H9 (cell line): Measurements from ENCODE around the gene BAIAP2. TPM values are rescaled to one million over a fixed set of nuclear protein-coding genes. Genes with fewer than 3 reads are reported as not detected.

Experiments
- DNase-seq: peaks from one replicate; pipeline ENCODE4 v3.0.0-alpha.2; 2017
- H2AFZ ChIP-seq: one replicate; pipeline ENCODE4 v1.6.1; 2013; ENCODE audit warnings: mild to moderate bottlenecking, low read length, control low read depth, moderate library complexity
- H2AK5ac ChIP-seq: 2 replicates; pipeline ENCODE4 v1.6.1; 2013; ENCODE audit warnings: low read length, control low read depth, mixed read lengths; ENCODE audit not compliant: insufficient read length
- H2BK120ac ChIP-seq: one replicate; pipeline ENCODE4 v1.6.1; 2013; ENCODE audit warnings: low read depth, mild to moderate bottlenecking, low read length, control low read depth, inconsistent platforms; ENCODE audit not compliant: poor library complexity, severe bottlenecking
- H2BK12ac ChIP-seq: 2 replicates; pipeline ENCODE4 v1.6.1; 2013; ENCODE audit warnings: low read length, control low read depth, mixed read lengths, low read depth; ENCODE audit not compliant: insufficient read length
- H2BK15ac ChIP-seq: 2 replicates; pipeline ENCODE4 v1.6.1; 2013; ENCODE audit warnings: low read depth, low read length, control low read depth
- H2BK20ac ChIP-seq: one replicate; pipeline ENCODE4 v1.6.1; 2013; ENCODE audit warnings: low read depth, mild to moderate bottlenecking, low read length, control low read depth, inconsistent platforms; ENCODE audit not compliant: poor library complexity, severe bottlenecking
- H2BK5ac ChIP-seq: 2 replicates; pipeline ENCODE4 v1.6.1; 2013; ENCODE audit warnings: low read length, control low read depth, mixed read lengths; ENCODE audit not compliant: insufficient read length
- H3K14ac ChIP-seq: 2 replicates; pipeline ENCODE4 v1.6.1; 2013; ENCODE audit warnings: low read length, control low read depth; ENCODE audit not compliant: insufficient read depth
- H3K18ac ChIP-seq: 2 replicates; pipeline ENCODE4 v1.6.1; 2013; ENCODE audit warnings: low read depth, mild to moderate bottlenecking, mixed read lengths, low read length, control low read depth; ENCODE audit not compliant: insufficient read length
- H3K23ac ChIP-seq: 2 replicates; pipeline ENCODE4 v1.6.1; 2013; ENCODE audit warnings: low read length, control low read depth, mixed read lengths, low read depth; ENCODE audit not compliant: insufficient read length
- H3K23me2 ChIP-seq: 2 replicates; pipeline ENCODE4 v1.6.1; 2013; ENCODE audit warnings: low read depth, mild to moderate bottlenecking, mixed read lengths, low read length, control low read depth; ENCODE audit not compliant: insufficient read length, poor library complexity, severe bottlenecking
- H3K27ac ChIP-seq: 2 replicates; pipeline ENCODE4 v1.5.1; 2013; ENCODE audit warnings: low read length, control low read depth, mixed read lengths, low read depth; ENCODE audit not compliant: insufficient read length
- H3K27me3 ChIP-seq: 2 replicates; pipeline ENCODE4 v1.6.1; 2013; ENCODE audit warnings: low read length, control low read depth, inconsistent platforms; ENCODE audit not compliant: insufficient read depth
- H3K4ac ChIP-seq: 2 replicates; pipeline ENCODE4 v1.6.1; 2013; ENCODE audit warnings: low read depth, mild to moderate bottlenecking, control low read depth, inconsistent platforms, low read length, moderate library complexity
- H3K4me1 ChIP-seq: 2 replicates; pipeline ENCODE4 v1.6.1; 2013; ENCODE audit warnings: low read length, control low read depth, inconsistent platforms; ENCODE audit not compliant: insufficient read depth
- H3K4me2 ChIP-seq: 2 replicates; pipeline ENCODE4 v1.6.1; 2013; ENCODE audit warnings: low read length, control low read depth, mixed read lengths; ENCODE audit not compliant: insufficient read length, insufficient read depth
- H3K56ac ChIP-seq: 2 replicates; pipeline ENCODE4 v1.6.1; 2013; ENCODE audit warnings: low read depth, mild to moderate bottlenecking, mixed read lengths, low read length, control low read depth; ENCODE audit not compliant: insufficient read length
- H3K79me1 ChIP-seq: 2 replicates; pipeline ENCODE4 v1.6.1; 2013; ENCODE audit warnings: low read depth, mild to moderate bottlenecking, moderate library complexity, low read length, control low read depth, inconsistent platforms; ENCODE audit not compliant: insufficient read depth, poor library complexity, severe bottlenecking
- H3K79me2 ChIP-seq: 2 replicates; pipeline ENCODE4 v1.6.1; 2013; ENCODE audit warnings: low read length, control low read depth, inconsistent platforms; ENCODE audit not compliant: insufficient read depth
- H3K9ac ChIP-seq: 2 replicates; pipeline ENCODE4 v1.6.1; 2013; ENCODE audit warnings: low read length, control low read depth, mixed read lengths; ENCODE audit not compliant: insufficient read length; ENCODE audit errors: extremely low read depth
- H3K9me3 ChIP-seq: one replicate; pipeline ENCODE4 v1.6.1; 2013; ENCODE audit warnings: low read depth, low read length, inconsistent platforms; ENCODE audit not compliant: control insufficient read depth
- H3T11ph ChIP-seq: one replicate; pipeline ENCODE4 v1.6.1; 2013; ENCODE audit warnings: mild to moderate bottlenecking, low read length, control low read depth, inconsistent platforms
- H4K20me1 ChIP-seq: one replicate; pipeline ENCODE4 v1.6.1; 2013; ENCODE audit not compliant: control insufficient read depth, insufficient read length, insufficient read depth
- H4K5ac ChIP-seq: 2 replicates; pipeline ENCODE4 v1.6.1; 2013; ENCODE audit warnings: low read depth, mild to moderate bottlenecking, mixed read lengths, low read length, control low read depth; ENCODE audit not compliant: insufficient read length
- H4K8ac ChIP-seq: replicated peaks from 2 replicates; pipeline ENCODE4 v1.6.1; 2013; ENCODE audit warnings: low read length, control low read depth, mixed read lengths, low read depth; ENCODE audit not compliant: insufficient read length
- H4K91ac ChIP-seq: 2 replicates; pipeline ENCODE4 v1.6.1; 2013; ENCODE audit warnings: low read depth, mild to moderate bottlenecking, moderate library complexity, mixed read lengths, low read length, control low read depth; ENCODE audit not compliant: insufficient read length
- H3K27ac Mint-ChIP-seq, 3 experiments: 2 replicates in 2 of 3; 3 replicates in 1 of 3; pipeline ENCODE4 v1.8.0; 2020 to 2021; ENCODE audit warnings: mixed read lengths in 3 of 3, mild to moderate bottlenecking in 1 of 3, moderate library complexity in 1 of 3
- H3K27me3 Mint-ChIP-seq: 2 replicates; pipeline ENCODE4 v1.8.0; 2021; ENCODE audit warnings: low read depth, mild to moderate bottlenecking, moderate library complexity, mixed read lengths
- H3K36me3 Mint-ChIP-seq, 3 experiments: 2 replicates in 2 of 3; 3 replicates in 1 of 3; pipeline ENCODE4 v1.8.0; 2020 to 2021; ENCODE audit warnings: low read depth in 3 of 3, mixed read lengths in 3 of 3; ENCODE audit not compliant: insufficient read depth in 1 of 3
- H3K4me1 Mint-ChIP-seq, 2 experiments: 2 replicates each; pipeline ENCODE4 v1.8.0; 2020; ENCODE audit warnings: mixed read lengths in 2 of 2
- H3K4me3 Mint-ChIP-seq, 2 experiments: 2 replicates in 1 of 2; 3 replicates in 1 of 2; pipeline ENCODE4 v1.8.0; 2020 to 2021; ENCODE audit warnings: mild to moderate bottlenecking in 2 of 2, mixed read lengths in 2 of 2, moderate library complexity in 1 of 2
- H3K9me3 Mint-ChIP-seq, 2 experiments: 2 replicates in 1 of 2; 3 replicates in 1 of 2; pipeline ENCODE4 v1.8.0; 2020; ENCODE audit warnings: mild to moderate bottlenecking in 2 of 2, mixed read lengths in 2 of 2, moderate library complexity in 1 of 2
- WGBS: extraction: QIAGEN DNeasy Blood & Tissue Kit; methylation state at CpG from one replicate; pipeline ENCODE4 v1.1.7; 2013; ENCODE audit warnings: missing lambda C conversion rate, low lambda C conversion rate, mixed read lengths; ENCODE audit not compliant: insufficient read length; ENCODE audit errors: extremely low coverage; 5-methylcytosine and 5-hydroxymethylcytosine counted together
- total RNA-seq: library from RNA; stranded (reverse); gene quantifications from 2 replicates; pipeline ENCODE4 v1.2.1, GENCODE V29; 2021
- TF ChIP-seq, protein P1 (sequence below): fragments of 200-600 bp; sonication (generic); conservative IDR thresholded peaks from 3 replicates; pipeline ENCODE4 v1.8.0; 2021; ENCODE audit warnings: antibody characterized with exemption, mild to moderate bottlenecking

Gene BAIAP2
- total RNA-seq, 1 experiment from 2014 or later: 27.8 TPM

DNA sequence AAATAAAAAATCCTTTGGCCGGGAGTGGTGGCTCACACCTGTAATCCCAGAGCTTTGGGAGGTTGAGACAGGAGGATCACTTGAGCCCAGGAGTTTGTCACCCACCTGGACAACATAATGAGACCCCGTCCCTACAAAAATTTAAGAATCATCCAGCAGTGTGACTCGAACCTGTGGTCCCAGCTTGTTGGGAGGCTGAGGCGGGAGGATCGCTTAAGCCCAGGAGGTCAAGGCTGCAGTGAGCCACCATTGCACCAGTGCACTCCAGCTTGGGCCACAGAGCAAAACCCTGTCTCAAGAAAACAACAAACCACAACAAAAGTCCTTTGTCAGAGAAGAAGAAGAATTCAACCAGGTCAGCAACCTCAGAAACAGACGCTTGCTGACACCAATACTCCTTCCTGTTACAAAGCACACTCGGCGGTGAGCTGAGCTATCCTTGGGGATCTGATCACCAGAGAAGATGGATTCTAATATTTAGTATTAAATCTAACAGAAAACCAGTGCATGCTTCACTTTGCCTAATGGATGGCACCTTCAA is 117.4 kb downstream of the BAIAP2 start:
- H3K9ac ChIP-seq: no peak overlapping the region
- WGBS: no CpG with 5 or more reads among the region's 8 CpGs
- no peak overlapping the region for H3K27ac ChIP-seq
- Mint-ChIP-seq H3K27me3 (peaks cover 2% of the 10 kb centered on the region; the same call in 1 of the 2 replicates), H3K27ac (no peak overlapping the region), H3K4me3 (no peak overlapping the region), H3K9me3 (no peaks in the 10 kb centered on the region), H3K4me1 (no peaks in the 10 kb centered on the region), H3K36me3 (no peaks in the 10 kb centered on the region)
- no peak overlapping the region for H3K18ac ChIP-seq
- H3T11ph ChIP-seq: no peak overlapping the region
- no peak overlapping the region for H2AFZ ChIP-seq
- no peaks in the 10 kb centered on the region for H3K79me2 ChIP-seq
- H3K79me1 ChIP-seq: no peaks in the 10 kb centered on the region
- no peak overlapping the region for H2BK12ac ChIP-seq
- no peak overlapping the region for H4K8ac ChIP-seq
- H2BK20ac ChIP-seq: no peak overlapping the region
- DNase-seq: no peak
- no peak overlapping the region for H3K23ac ChIP-seq
- no peak overlapping the region for H4K5ac ChIP-seq
- H3K4me2 ChIP-seq: no peak overlapping the region
- no peaks in the 10 kb centered on the region for H3K27me3 ChIP-seq
- H4K20me1 ChIP-seq: no peaks in the 10 kb centered on the region
- H3K56ac ChIP-seq: no peak overlapping the region
- no peaks in the 10 kb centered on the region for H3K9me3 ChIP-seq
- H3K23me2 ChIP-seq: no peaks in the 10 kb centered on the region
- H2BK120ac ChIP-seq: no peak overlapping the region
- no peak overlapping the region for H3K4ac ChIP-seq
- H2BK5ac ChIP-seq: no peak overlapping the region
- H3K4me1 ChIP-seq: no peaks in the 10 kb centered on the region
- TF ChIP-seq, protein P1, sequence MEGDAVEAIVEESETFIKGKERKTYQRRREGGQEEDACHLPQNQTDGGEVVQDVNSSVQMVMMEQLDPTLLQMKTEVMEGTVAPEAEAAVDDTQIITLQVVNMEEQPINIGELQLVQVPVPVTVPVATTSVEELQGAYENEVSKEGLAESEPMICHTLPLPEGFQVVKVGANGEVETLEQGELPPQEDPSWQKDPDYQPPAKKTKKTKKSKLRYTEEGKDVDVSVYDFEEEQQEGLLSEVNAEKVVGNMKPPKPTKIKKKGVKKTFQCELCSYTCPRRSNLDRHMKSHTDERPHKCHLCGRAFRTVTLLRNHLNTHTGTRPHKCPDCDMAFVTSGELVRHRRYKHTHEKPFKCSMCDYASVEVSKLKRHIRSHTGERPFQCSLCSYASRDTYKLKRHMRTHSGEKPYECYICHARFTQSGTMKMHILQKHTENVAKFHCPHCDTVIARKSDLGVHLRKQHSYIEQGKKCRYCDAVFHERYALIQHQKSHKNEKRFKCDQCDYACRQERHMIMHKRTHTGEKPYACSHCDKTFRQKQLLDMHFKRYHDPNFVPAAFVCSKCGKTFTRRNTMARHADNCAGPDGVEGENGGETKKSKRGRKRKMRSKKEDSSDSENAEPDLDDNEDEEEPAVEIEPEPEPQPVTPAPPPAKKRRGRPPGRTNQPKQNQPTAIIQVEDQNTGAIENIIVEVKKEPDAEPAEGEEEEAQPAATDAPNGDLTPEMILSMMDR: no peak
- no peak overlapping the region for H4K91ac ChIP-seq
- H3K14ac ChIP-seq: no peak overlapping the region
- no peak overlapping the region for H2AK5ac ChIP-seq
- no peak overlapping the region for H2BK15ac ChIP-seq
